Endothelial cell of umbilical vein (primary cell): Measurements from ENCODE around the gene PTH1R. TPM values are rescaled to one million over a fixed set of nuclear protein-coding genes. Genes with fewer than 3 reads are reported as not detected.

Source experiments
- BruUV-seq: library from RNA; stranded (reverse); fragments of 400-500 nt; replicated peaks from 2 replicates; lab custom pipeline; 2021; lab: Mats Ljungman, UMichigan
- CTCF ChIA-PET: fragments of 300-600, 350-600 bp; sonication (Branson Sonifier 250); formaldehyde crosslinking; loops from one replicate; lab custom pipeline; 2021; ENCODE audit warnings: antibody characterized with exemption, inconsistent platforms; lab: Charles Lee
- POLR2A ChIA-PET: fragments of 300-600, 350-600 bp; sonication (Branson Sonifier 250); formaldehyde crosslinking; loops from one replicate; lab custom pipeline; 2021; ENCODE audit warnings: antibody characterized with exemption, inconsistent platforms; lab: Charles Lee
- DNase-seq: peaks from one replicate; pipeline ENCODE4 v3.0.0-alpha.2; 2011; ENCODE audit warnings: low read depth, low spot score
- FAIRE-seq: peaks from 2 replicates; lab custom pipeline; 2011; peaks lifted over from hg19 to GRCh38; lab: Jason Lieb, UNC
- H2AFZ ChIP-seq: 2 replicates; pipeline ENCODE4 v1.6.0; 2012; ENCODE audit warnings: low read depth, low read length, control low read depth, inconsistent platforms
- H3K27ac ChIP-seq: 2 replicates; pipeline ENCODE4 v1.5.1; 2011; ENCODE audit warnings: low read depth, mild to moderate bottlenecking, control low read depth, low read length, moderate library complexity; ENCODE audit not compliant: insufficient read depth
- H3K27me3 ChIP-seq, 2 experiments: 2 replicates each; pipeline versions ENCODE4 v1.6.0 to v1.6.1; 2011; ENCODE audit warnings: low read length in 2 of 2, mixed read lengths in 1 of 2; ENCODE audit not compliant: control insufficient read depth in 2 of 2, insufficient read depth in 2 of 2
- H3K36me3 ChIP-seq, 2 experiments: 2 replicates in 1 of 2; 3 replicates in 1 of 2; pipeline ENCODE4 v1.5.1; 2011; ENCODE audit warnings: low read length in 2 of 2, mild to moderate bottlenecking in 1 of 2, moderate library complexity in 1 of 2; ENCODE audit not compliant: control insufficient read depth in 2 of 2, insufficient read depth in 2 of 2; ENCODE audit errors: extremely low read depth in 1 of 2
- H3K4me1 ChIP-seq: 3 replicates; pipeline ENCODE4 v1.5.1; 2011; ENCODE audit warnings: mild to moderate bottlenecking, low read length; ENCODE audit not compliant: control insufficient read depth, insufficient read depth; ENCODE audit errors: extremely low read depth
- H3K4me2 ChIP-seq: 2 replicates; pipeline ENCODE4 v1.6.1; 2011; ENCODE audit warnings: low read length, control low read depth, mixed read lengths; ENCODE audit not compliant: insufficient read depth
- H3K4me3 ChIP-seq, 3 experiments: fragments of 200-600 bp in 1 of 3; sonication (generic), shearing (Covaris generic) in 1 of 3; replicated peaks in 1 of 3; 2 replicates each; pipeline ENCODE4 v1.5.1; 2011 to 2016; ENCODE audit warnings: control low read depth in 3 of 3, low read length in 3 of 3, mild to moderate bottlenecking in 2 of 3, inconsistent platforms in 1 of 3, low read depth in 1 of 3, moderate library complexity in 1 of 3; ENCODE audit not compliant: insufficient read depth in 1 of 3
- H3K79me2 ChIP-seq: 2 replicates; pipeline ENCODE4 v1.6.0; 2012; ENCODE audit warnings: low read length, inconsistent platforms; ENCODE audit not compliant: control insufficient read depth, insufficient read depth
- H3K9ac ChIP-seq: replicated peaks from 2 replicates; pipeline ENCODE3; 2011; ENCODE audit warnings: low read length, control low read depth; ENCODE audit not compliant: insufficient read depth; ENCODE audit errors: extremely low read depth
- H3K9me1 ChIP-seq: replicated peaks from 3 replicates; pipeline ENCODE4 v1.6.0; 2011; ENCODE audit warnings: mild to moderate bottlenecking, low read length; ENCODE audit not compliant: control insufficient read depth, insufficient read depth; ENCODE audit errors: extremely low read depth
- H3K9me3 ChIP-seq: replicated peaks from 2 replicates; pipeline ENCODE4 v1.5.1; 2012; ENCODE audit warnings: low read length, inconsistent platforms; ENCODE audit not compliant: control insufficient read depth, insufficient read depth
- H4K20me1 ChIP-seq: replicated peaks from 2 replicates; pipeline ENCODE3; 2011; ENCODE audit warnings: mild to moderate bottlenecking, low read length; ENCODE audit not compliant: control insufficient read depth, insufficient read depth; ENCODE audit errors: extremely low read depth
- CTCF ChIP-seq, 2 donors: IDR thresholded peaks; 1 replicate in 1 of 2; 2 replicates in 1 of 2; pipeline ENCODE4 v1.5.1; 2011; ENCODE audit warnings: low read length in 2 of 2, mild to moderate bottlenecking in 2 of 2, moderate library complexity in 2 of 2, control low read depth in 1 of 2, inconsistent platforms in 1 of 2, low read depth in 1 of 2; ENCODE audit not compliant: insufficient read depth in 1 of 2; ENCODE audit errors: extremely low read depth in 1 of 2
- EZH2 ChIP-seq: IDR thresholded peaks from 2 replicates; pipeline ENCODE4 v1.6.1; 2012; ENCODE audit warnings: borderline replicate concordance, low read depth, mild to moderate bottlenecking, moderate library complexity, low read length, inconsistent platforms; ENCODE audit not compliant: severe bottlenecking
- FOS ChIP-seq: IDR thresholded peaks from 2 replicates; pipeline ENCODE4 v1.6.1; 2011; ENCODE audit warnings: mild to moderate bottlenecking, low read length, moderate library complexity, borderline replicate concordance; ENCODE audit not compliant: insufficient read depth
- GATA2 ChIP-seq: IDR thresholded peaks from 2 replicates; pipeline ENCODE4 v1.7.0; 2011; ENCODE audit warnings: low read depth, mild to moderate bottlenecking, moderate library complexity, mixed read lengths, low read length; ENCODE audit not compliant: insufficient read length, insufficient read depth
- JUN ChIP-seq: IDR thresholded peaks from 2 replicates; pipeline ENCODE4 v1.6.1; 2011; ENCODE audit warnings: borderline replicate concordance, low read depth; ENCODE audit not compliant: insufficient read length, insufficient read depth
- MYC ChIP-seq: IDR thresholded peaks from one replicate; pipeline ENCODE4 v1.6.1; 2011; ENCODE audit warnings: mild to moderate bottlenecking, low read depth, low read length
- POLR2A ChIP-seq: IDR thresholded peaks from 2 replicates; pipeline ENCODE4 v1.6.1; 2012; ENCODE audit warnings: low read depth, mild to moderate bottlenecking, control low read depth, low read length
- POLR2AphosphoS5 ChIP-seq: IDR thresholded peaks from 2 replicates; pipeline ENCODE4 v1.6.1; 2012; ENCODE audit warnings: low read depth, mild to moderate bottlenecking, control low read depth, low read length, moderate library complexity; ENCODE audit not compliant: insufficient read depth
- dilution Hi-C: fragments of 300-500 bp; cut with MboI; formaldehyde crosslinking; loops from one replicate; pipeline ENCODE4 v1.15.0; 2019; ENCODE audit warnings: low sequenced_read_pairs; ENCODE audit not compliant: extremely low pct_ligation_motif_present
- intact Hi-C: fragments of 100-400 bp; cut with micrococcal nuclease; formaldehyde crosslinking; loops from one replicate; pipeline ENCODE4 v1.10.0; 2022
- polyA plus RNA-seq, 4 experiments: library from polyadenylated mRNA; depleted of rRNA in 3 of 4; stranded (reverse) in 3 of 4; unstranded in 1 of 4; fragments of >200 nt; gene quantifications; 2 replicates each; pipeline versions ENCODE4 v1.2.1 to v1.2.3, GENCODE V29; 2011 to 2012; ENCODE audit warnings: missing spikeins in 1 of 4
- total RNA-seq: library from RNA; stranded (reverse); gene quantifications from 2 replicates; pipeline ENCODE4 v1.2.3, GENCODE V29; 2021
- TF ChIP-seq, protein P1 (sequence below): IDR thresholded peaks from 2 replicates; pipeline ENCODE4 v1.6.1; 2011; ENCODE audit not compliant: insufficient read depth, insufficient read length

Gene PTH1R
- total and polyA plus RNA-seq, 2 donors (not counting 3 experiments of a cell fraction or from before 2014, with no cell fraction given): 0.08 to 0.46 TPM

- Histone ChIP-seq H3K9me1 (no peaks in the 10 kb centered on the region), H3K4me2 (no peak overlapping the region), H3K9me3 (no peaks in the 10 kb centered on the region), H3K4me3 (no peak overlapping the region), H3K79me2 (no peaks in the 10 kb centered on the region), H3K9ac (no peak overlapping the region), H3K27ac (no peak overlapping the region), H4K20me1 (no peaks in the 10 kb centered on the region), H2AFZ (no peak overlapping the region), H3K4me1 (no peaks in the 10 kb centered on the region), H3K36me3 (no peaks in the 10 kb centered on the region), H3K27me3 (peaks cover 0 to 4% of the 10 kb centered on the region in 2 experiments)
- dilution Hi-C loops: no loop called here
- ChIA-PET CTCF (interaction anchor here (1.1 to 4.2 kb wide), 3 partner anchors 26 to 40 kb away, joined by 3 to 55 read pairs (median 22); no protein-coding TSS in a partner anchor), POLR2A (no interaction called here)
- TF ChIP-seq POLR2AphosphoS5: no peak
- TF ChIP-seq JUN: no peak
- TF ChIP-seq, protein P1, sequence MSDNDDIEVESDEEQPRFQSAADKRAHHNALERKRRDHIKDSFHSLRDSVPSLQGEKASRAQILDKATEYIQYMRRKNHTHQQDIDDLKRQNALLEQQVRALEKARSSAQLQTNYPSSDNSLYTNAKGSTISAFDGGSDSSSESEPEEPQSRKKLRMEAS: no peak
- TF ChIP-seq GATA2: no peak
- intact Hi-C loops: loop anchor here (5.0 kb wide), 1 partner anchor 503 kb away; no protein-coding TSS in a partner anchor
- FAIRE-seq (no peak), DNase-seq (no peak)
- BruUV-seq: no TSS peak
Measured at GRCh38 chr3:46869440-46869839, 8.1 kb upstream of the PTH1R start.

GRCh38 chr3:46870651-46871050 is 6.9 kb upstream of the PTH1R start:
- POLR2A ChIA-PET: no interaction called here

More at GRCh38 chr3:46870651-46871050, 6.9 kb upstream of the PTH1R start:
- Histone ChIP-seq H4K20me1 (no peaks in the 10 kb centered on the region), H2AFZ (no peak overlapping the region), H3K9ac (no peak overlapping the region), H3K79me2 (no peaks in the 10 kb centered on the region), H3K9me3 (no peaks in the 10 kb centered on the region), H3K9me1 (no peaks in the 10 kb centered on the region), H3K4me1 (no peaks in the 10 kb centered on the region), H3K27me3 (peaks cover 0 to 4% of the 10 kb centered on the region in 2 experiments), H3K27ac (no peak overlapping the region), H3K4me3 (no peak overlapping the region), H3K36me3 (no peaks in the 10 kb centered on the region), H3K4me2 (no peak overlapping the region)
- CTCF ChIA-PET: interaction anchor here (1.1 to 4.0 kb wide), 5 partner anchors 8 to 38 kb away, joined by 3 to 22 read pairs (median 4); partner anchors contain the start of gene MYL3
- intact Hi-C loops: no loop called here
- BruUV-seq: no TSS peak
- TF ChIP-seq GATA2 (no peak), MYC (no peak), JUN (no peak), FOS (no peak), CTCF (IDR thresholded peaks at IDR 0.05; ENCODE audit: extremely low read depth in 1 of 2, insufficient read depth in 1 of 2, low read depth in 1 of 2, low read length in 2 of 2) (no peak), POLR2AphosphoS5 (no peak), EZH2 (no peak), POLR2A (no peak)
- TF ChIP-seq, protein P1: no peak
- FAIRE-seq (no peak), DNase-seq (no peak)
- dilution Hi-C loops: no loop called here
